Measurements from ENCODE around the gene ALG8. TPM values are rescaled to one million over a fixed set of nuclear protein-coding genes. Genes with fewer than 3 reads are reported as not detected.

Gene ALG8
- total and polyA plus RNA-seq, 2 experiments from 2014 or later = 94.3 to 130 TPM

DNA sequence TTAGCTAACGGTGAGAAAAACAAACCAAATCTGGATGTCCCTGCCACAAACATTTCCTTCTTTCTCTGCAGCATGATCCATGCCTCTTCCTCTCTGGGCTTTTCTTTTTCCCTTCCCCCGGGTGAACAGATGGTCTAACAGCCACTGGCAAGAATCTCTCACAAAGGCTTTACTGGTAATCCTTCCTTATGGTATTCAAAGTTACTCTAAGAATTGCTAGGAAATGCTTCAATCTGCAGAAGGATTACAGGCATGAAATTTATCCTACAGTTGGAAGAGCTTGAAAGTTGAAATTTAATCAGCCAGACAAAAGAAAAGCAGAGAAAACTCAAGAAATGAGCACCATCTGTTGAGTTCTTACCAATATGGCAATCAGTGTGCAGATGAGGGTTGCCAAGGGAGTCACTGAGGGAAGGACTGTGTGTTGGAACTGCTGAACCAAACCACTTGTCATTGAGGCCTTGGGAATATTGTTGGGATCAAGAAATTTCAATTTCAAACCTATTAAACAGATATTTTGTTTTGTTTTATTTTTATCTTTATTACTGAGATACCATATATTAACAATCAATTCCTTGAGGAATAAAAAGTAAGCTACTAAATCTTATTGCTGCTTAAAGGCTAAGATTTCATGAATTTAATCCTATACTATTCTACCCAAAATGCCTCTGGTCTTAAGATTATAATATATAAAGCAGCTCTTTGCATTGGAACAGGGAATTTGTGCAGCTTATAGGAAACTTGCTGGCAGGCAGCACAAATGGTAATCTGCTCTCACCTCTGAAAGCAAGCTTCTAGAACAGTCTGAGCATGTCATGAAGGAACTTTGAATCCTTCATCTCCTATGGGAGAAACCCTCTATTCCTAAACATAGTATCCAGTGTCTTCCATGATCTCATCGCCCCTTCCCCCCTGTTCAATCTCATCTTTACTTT is 30.1 kb downstream of the ALG8 start (continued):
- TF ChIP-seq, protein P1, sequence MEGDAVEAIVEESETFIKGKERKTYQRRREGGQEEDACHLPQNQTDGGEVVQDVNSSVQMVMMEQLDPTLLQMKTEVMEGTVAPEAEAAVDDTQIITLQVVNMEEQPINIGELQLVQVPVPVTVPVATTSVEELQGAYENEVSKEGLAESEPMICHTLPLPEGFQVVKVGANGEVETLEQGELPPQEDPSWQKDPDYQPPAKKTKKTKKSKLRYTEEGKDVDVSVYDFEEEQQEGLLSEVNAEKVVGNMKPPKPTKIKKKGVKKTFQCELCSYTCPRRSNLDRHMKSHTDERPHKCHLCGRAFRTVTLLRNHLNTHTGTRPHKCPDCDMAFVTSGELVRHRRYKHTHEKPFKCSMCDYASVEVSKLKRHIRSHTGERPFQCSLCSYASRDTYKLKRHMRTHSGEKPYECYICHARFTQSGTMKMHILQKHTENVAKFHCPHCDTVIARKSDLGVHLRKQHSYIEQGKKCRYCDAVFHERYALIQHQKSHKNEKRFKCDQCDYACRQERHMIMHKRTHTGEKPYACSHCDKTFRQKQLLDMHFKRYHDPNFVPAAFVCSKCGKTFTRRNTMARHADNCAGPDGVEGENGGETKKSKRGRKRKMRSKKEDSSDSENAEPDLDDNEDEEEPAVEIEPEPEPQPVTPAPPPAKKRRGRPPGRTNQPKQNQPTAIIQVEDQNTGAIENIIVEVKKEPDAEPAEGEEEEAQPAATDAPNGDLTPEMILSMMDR (conservative IDR thresholded peaks at IDR 0.05; ENCODE audit: low read depth in 2 of 2) = no peak
- no peak for TF ChIP-seq ZNF331 (CRISPR knock-in tag; IDR thresholded peaks at IDR 0.05; ENCODE audit: low read depth)
- TF ChIP-seq POLR2AphosphoS5 (IDR thresholded peaks at IDR 0.05; ENCODE audit: low read depth) = no peak
- TF ChIP-seq ZNF462 (CRISPR knock-in tag; IDR thresholded peaks at IDR 0.05) = no peak
- no peak for TF ChIP-seq CREB1 (CRISPR knock-in tag; IDR thresholded peaks at IDR 0.05; ENCODE audit: low read depth)

Measured in GM23338 (cell line).